SHP77 (cell line): ENCODE measurements around the gene ILF3.

ENCODE experiments used
- DNase-seq, 2 experiments: peaks; one replicate each; lab custom pipeline; 2025; lab: John Stamatoyannopoulos, UW

ILF3 gene

GRCh38 chr19:10730932-10731331 is 76.8 kb downstream of the ILF3 start:
- DNase-seq: no peak

- DNase-seq: no peak
Observed at GRCh38 chr19:10735741-10736140, 81.6 kb downstream of the ILF3 start.

GRCh38 chr19:10736189-10736588 is 82.0 kb downstream of the ILF3 start:
- DNase-seq: no peak

GRCh38 chr19:10736916-10737551 is 82.9 kb downstream of the ILF3 start:
- DNase-seq: no peak

GRCh38 chr19:10737722-10738121 is 83.6 kb downstream of the ILF3 start:
- DNase-seq: no peak

- no peak for DNase-seq
Observed at GRCh38 chr19:10740798-10741197, 86.7 kb downstream of the ILF3 start.
